ENCODE results near the gene SEMA3D.

- no peak for TF ChIP-seq POLR2AphosphoS5 (IDR thresholded peaks at IDR 0.05; ENCODE audit: insufficient read depth, low read depth, low read length)
- TF ChIP-seq, protein P1, sequence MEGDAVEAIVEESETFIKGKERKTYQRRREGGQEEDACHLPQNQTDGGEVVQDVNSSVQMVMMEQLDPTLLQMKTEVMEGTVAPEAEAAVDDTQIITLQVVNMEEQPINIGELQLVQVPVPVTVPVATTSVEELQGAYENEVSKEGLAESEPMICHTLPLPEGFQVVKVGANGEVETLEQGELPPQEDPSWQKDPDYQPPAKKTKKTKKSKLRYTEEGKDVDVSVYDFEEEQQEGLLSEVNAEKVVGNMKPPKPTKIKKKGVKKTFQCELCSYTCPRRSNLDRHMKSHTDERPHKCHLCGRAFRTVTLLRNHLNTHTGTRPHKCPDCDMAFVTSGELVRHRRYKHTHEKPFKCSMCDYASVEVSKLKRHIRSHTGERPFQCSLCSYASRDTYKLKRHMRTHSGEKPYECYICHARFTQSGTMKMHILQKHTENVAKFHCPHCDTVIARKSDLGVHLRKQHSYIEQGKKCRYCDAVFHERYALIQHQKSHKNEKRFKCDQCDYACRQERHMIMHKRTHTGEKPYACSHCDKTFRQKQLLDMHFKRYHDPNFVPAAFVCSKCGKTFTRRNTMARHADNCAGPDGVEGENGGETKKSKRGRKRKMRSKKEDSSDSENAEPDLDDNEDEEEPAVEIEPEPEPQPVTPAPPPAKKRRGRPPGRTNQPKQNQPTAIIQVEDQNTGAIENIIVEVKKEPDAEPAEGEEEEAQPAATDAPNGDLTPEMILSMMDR (IDR thresholded peaks at IDR 0.05; ENCODE audit: extremely low read depth in 1 of 2, insufficient read depth in 1 of 2, low read depth in 1 of 2, low read length in 2 of 2) = no peak
Observed at GRCh38 chr7:85160223-85160622, 26.6 kb downstream of the SEMA3D start.

All from endothelial cell of umbilical vein (primary cell).